Measurements from ENCODE around the gene TRIM7.
"Not testable (repeated sequence)": the region's sequence is repeated elsewhere in the genome, so short reads cannot be mapped to it uniquely, and the experiment has no call there.

The TRIM7 gene

DNA sequence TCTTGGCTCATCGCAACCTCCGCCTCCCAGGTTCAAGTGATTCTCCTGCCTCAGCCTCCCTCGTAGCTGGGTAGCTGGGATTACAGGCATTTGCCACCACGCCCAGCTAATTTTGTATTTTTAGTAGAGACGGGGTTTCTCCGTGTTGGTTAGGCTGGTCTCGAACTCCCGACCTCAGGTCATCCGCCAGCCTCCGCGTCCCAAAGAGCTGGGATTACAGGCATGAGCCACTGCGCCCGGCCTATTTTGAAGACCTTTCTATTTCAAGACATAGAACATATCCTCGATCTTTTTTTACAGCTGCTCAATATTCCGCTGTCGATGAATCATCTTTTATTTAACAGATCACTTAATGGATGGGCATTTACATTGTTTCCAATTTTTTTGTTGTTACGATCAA, 5.7 kb upstream of the TRIM7 start:
- not testable (repeated sequence) for DNase-seq

DNA sequence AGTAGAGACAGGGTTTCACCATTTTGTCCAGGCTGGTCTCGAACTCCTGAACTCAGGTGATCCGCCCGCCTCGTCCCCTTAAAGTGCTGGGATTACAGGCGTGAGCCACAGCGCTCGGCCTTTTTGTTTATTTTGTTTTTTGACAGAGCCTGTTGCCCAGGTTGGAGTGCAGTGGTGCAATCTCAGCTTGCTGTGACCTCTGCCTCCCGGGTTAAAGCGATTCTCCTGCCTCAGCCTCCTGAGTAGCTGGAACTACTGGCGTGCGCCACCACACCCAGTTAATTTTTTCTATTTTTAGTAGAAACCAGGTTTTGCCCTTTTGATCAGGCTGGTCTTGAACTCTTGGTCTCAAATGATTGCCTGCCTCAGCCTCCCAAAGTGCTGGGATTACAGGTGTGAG, 5.2 kb upstream of the TRIM7 start:
- not testable (repeated sequence) for DNase-seq

DNA sequence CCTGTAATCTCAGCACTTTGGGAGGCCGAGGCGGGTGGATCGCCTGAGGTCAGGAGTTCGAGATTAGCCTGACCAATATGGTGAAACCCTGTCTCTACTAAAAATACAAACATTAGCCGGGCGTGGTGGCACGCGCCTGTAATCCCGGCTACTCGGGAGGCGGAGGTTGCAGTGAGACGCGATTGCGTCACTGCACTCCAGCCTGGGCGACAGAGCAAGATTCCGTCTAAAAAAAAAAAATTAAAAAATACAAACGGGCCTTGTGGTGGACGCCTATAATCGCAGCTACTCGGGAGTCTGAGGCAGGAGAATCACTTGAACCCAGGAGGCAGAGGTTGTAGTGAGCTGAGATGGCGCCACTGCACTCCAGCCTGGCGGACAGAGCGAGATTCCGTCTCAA, 4.0 kb upstream of the TRIM7 start:
- not testable (repeated sequence) for DNase-seq

DNA sequence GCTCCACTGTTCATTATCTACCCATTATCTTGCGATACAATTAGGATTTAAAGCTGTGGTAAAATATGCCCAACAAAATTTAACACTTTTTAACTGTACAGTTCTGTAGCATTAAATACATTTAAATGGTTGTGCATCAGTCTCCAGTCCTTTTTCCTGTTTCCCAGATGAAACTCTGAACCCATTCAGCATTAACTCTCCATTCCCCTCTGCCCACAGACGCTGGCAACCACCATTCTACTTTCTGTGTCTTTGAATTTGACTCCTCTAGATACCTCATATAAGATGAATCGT, 2.9 kb upstream of the TRIM7 start:
- no peak for DNase-seq

DNA sequence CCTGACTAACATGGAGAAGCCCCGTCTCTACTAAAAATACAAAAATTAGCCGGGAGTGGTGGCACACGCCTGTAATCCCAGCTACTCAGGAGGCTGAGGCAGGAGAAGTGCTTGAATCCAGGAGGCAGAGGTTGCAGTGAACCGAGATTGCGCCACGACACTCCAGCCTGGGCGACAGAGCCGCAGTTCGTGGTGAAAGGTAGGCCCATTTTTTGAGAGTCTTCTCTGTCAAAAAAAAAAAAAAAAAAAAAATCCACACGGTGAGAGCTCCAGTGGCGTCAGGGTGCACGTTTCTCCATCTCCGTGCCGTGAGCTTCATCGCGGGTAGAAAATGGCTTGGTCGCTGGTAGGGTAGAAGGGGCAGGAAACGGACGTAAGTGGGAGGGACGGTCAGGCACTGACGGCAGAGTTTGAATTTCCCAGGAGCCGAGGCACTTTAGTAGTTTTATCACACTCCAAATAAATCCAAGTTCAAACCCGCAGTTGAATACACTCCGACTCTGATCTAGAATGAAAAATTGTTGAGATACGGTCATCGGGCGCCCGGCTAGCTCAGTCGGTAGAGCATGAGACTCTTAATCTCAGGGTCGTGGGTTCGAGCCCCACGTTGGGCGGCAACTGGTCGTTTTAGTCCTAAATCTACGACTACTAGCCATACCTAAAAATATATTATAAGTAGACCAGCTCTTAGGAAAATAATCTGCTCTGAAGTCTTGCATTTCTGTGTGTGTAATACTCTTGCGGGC, 2.4 kb upstream of the TRIM7 start:
- DNase-seq = peak; percentile 89

DNA sequence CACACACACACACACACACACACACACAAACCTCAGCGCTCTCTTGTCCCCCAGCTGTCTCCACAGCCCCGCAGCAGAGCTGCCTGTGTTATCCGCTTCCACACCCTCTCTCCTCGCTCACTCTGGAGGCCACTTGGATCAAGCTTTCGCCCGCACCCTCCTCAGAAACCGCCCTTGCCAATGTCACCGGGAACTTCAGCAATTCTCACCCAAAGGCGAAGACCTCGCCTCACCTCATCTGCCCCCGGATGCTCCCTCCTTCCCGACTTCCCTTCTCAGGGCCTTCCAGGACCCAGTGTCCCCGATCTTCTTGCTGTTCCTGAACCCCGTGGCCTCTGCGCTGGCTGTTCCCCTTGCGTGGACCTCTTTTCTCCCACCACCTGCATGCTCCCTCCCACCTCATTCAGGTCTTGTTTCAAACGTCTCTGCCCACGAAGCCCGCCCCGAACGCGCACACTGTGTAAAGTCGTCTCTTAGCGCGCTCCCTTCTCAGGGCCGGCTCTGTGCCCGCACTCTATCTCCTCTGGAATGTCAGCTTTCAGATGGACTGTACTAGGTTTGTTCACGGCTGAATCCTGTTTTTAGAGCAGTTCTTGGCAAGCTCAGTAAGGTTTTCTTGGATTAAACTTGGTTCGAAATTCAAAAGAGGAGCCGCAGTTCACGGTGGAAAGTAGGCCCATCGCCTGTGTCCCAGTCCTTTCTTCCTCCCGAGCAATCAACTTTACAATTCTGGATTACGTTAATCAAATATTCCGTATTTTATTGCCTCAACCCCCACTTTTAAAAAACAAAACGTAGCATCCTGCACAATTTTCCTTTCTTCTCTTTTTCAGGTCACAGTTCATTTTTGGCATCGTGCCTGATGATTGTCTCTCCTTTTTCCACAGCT, 1.0 kb upstream of the TRIM7 start:
- DNase-seq = peak; percentile 27

DNA sequence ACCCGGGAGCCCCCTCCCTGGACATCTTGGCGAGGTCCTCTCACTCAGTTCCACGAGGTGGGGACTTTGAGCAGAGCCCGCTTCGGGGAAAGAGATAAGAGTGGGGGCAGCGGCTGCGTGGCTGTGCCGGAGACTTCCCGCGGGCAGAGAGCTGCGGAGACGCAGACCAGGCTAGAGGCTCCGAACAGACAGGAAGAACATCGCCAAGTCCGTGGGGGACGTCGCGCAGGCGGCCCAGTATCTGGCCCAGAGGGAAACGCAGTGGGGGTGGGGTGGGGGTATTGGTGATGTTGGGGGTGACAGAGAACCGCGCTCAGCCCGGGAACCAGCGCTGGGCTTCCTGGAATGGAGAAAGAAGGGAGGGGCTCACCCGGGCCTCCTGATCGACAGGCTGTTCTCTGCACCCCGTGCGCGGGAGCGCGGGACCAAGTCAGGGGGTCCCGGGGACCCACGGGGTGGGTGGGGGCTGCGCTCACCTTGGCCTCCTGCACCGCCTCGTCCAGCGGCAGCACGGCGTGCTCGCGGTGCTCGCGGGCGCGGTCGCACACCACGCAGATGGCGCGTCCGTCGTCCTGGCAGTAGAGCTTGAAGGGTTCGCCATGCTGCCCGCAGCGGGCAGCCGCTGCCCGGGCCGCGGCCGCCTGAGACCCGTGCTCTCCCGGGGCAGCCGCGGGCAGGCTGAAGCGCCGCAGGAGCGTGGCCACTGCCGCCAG, 727 bp downstream of the TRIM7 start:
- peak; percentile 29 for DNase-seq

DNA sequence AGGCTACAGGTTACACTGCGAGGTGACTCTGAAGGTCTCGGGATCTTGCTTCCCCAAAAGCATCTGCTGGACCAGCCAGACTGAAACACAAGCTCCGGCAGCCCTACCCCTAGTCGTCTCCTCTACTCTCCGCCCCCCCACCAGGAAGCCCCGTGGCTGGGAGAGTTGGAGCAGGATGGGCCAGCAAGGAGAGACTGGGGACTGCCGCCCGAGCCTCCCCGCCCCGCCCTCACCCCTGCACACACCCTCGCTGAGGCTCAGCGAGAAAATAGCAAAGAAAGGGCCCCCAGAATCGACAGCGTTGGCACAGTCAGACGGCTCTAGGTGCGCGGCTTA, 1.3 kb downstream of the TRIM7 start:
- DNase-seq = no peak

DNA sequence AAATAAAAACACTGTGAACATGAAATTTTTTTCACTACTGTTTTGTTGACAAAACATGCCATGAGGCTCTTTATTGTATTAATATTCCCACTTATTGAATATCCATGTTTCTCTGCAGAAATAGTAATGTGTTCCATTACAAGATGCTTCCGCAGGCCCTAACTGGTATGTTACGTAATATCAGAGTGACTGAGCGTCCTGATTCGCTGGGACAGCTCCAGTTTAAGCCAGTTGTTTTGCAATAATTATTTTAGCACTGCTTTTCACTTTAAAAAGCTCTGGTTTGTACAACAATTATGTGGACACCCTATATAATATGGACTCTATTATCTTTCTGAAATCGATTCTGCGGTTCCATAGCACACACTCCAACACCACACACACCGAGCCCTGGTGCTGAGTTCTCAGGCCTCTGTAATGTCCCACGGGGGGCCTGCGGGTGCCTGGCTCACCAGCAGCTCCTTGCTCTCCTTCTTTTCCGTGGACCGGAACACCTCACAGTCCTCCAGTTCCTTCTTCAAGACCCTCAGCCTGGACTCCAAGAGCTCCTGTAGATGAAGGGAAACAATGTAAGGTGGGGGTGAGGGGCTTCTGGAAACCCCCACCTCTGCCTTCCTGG, 1.8 kb downstream of the TRIM7 start:
- DNase-seq = no peak

DNA sequence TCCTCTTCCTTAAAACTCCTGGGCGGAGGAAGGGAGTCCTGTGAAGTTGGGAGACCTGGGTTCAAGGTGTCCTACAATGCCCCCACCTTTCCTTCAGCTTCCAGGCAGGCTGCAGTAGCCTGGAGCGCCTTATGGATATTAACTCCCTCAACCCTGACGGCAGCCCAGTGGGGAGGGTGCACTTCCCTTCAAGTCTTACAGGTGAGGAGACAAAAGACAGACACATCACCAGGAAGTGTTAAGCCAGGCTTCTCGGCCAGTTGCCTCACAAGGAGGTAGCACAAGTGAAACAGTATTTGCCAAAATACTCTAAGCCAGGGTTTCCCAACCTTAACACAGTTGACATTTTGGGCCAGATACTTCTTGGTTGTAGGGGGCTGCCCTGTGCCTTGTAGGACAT, 4.2 kb downstream of the TRIM7 start:
- no peak for DNase-seq

DNA sequence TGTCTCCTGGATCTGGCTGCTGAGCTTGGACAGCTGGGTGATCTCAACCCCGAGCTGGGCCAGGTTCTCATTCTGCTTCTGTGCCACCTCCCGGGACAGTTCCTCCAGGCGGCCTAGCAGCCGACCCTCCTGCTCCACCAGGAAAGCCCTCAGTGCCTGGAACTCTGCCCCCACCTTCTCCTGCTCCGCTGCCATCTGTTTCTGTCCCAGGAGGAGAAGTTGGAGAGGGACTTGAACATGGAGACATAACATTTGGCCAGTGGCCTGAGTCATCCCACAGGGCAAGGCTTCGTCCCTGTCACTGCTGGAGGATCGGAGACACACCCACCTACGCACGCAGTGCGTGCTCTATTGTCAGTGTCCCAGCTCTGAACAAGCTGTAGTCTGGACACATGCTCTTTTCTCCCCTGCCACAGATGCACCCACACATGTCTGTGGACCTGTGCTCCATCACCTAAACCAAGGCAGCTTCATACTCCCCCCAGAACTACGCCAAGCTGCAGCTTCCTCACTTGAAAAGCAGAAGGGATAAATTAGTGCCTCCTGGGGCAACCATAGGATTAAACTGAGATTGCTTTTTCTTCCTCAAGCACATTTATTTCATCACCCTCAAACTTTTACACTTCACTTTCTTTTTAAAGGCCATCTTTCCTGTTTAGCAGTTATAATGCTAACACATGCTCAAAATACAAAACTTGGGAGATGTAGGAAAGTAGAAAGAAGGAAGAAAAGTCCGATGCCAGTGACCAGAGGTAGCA, 4.9 kb downstream of the TRIM7 start:
- no peak for DNase-seq

DNA sequence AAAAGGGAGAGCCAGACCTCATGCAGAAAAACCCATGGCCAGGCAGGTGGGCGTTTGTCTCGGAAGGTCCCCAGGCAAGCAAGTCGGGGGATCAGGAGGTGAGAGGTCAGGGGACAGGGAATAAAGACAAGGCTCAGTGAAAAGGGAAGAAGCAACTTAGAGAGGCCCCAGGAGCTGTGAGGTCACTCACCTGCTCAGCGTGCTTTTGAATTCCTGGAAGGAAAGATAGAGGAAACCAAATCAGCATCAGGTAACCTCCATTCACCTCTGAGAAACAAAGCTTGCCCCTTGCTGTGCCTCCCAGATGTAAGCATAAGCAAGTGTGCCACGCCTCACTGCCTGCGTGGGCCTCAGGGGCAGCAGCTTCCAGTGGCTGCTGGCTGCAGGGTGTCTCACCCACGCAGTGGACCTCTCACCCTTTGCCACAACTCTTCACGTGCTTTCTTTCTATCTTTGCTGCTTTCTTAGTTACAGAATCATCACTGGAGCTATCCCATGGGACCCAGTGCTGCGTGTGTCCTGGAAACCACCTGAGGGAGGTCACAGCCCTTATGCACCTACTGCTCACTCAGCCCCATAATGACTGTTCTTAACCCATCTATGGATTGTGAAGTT, 6.0 kb downstream of the TRIM7 start:
- DNase-seq = no peak

DNA sequence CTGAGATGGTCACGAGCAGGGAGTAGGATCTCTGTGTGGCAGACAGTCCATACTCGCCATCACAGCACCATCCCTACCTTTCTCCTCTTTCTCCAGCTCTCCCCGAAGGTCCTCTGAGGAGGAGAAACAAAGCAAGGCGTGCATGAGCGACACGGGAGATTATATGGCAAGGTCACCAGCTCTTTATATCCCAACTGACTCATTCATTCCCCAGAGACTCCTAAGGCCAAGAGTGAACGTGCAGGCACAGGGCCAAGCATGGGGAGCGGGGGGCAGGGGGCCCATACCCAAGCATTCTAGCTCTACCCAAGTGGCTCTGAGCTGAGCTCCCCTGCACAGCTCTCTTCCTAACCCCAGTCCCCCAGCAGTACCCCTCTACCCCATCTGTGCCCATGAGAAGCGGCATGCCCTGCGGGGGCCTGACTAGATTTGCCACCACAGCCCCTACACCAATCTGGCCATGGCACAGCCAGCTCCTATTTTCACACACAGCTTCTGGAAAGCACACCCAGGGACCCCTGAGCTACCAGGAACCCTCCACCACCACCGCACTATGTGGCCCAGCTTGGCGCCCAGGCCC, 6.8 kb downstream of the TRIM7 start:
- no peak for DNase-seq

DNA sequence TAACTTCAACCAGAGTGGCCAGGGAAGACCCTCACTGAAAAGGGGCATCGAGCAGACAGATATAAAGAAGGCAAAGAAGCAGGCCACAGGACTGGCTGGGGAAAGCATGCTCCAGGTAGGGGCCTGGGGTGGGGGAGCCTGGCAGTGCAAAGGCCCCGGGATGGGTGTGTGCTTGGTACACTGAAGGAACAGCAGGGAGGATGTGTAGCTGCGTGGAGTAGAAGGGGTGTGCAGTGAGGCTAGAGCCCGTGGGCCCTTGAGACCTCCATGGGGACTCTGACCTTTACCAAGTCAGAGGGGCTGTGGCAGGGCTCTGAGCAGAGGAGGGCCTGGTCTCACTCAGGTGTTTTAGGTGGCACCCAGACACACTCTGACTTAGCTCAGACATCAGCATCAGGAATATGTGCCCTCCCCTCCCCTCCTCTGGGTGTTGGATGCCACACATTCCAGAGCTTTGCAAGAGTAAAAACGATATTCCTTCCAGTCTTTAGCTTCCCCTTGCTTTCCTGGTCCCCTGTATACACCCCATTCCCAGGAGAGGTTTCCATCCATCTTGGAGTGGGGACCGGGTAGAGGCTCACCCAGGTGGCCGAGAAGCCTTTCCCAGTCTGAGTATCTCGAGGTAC, 7.6 kb downstream of the TRIM7 start:
- no peak for DNase-seq

DNA sequence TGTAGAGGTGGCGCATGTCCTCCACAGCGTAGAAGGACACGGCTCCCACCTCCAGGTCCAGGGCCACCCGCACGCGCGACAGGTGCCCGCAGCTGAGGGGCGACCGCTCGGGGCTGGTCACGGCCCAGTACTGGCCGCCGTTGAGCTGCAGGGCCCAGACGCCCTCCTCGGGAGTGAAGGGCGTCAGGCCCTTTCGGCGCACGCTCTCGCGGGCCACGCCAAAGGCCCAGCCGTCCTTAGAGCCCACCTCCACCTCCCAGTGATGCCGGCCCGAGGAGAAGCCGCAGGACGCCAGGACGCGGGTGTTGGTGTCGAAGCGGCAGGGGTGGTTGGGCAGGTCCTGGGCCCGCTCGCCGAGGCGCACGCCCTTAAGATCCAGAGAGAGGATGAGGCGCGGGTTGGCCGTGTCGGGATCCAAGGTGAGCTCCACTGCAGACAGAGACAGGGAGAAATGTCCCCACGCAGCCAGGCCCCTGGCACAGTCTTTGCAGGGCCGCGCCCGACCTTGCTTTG, 9.7 kb downstream of the TRIM7 start:
- no peak for DNase-seq

DNA sequence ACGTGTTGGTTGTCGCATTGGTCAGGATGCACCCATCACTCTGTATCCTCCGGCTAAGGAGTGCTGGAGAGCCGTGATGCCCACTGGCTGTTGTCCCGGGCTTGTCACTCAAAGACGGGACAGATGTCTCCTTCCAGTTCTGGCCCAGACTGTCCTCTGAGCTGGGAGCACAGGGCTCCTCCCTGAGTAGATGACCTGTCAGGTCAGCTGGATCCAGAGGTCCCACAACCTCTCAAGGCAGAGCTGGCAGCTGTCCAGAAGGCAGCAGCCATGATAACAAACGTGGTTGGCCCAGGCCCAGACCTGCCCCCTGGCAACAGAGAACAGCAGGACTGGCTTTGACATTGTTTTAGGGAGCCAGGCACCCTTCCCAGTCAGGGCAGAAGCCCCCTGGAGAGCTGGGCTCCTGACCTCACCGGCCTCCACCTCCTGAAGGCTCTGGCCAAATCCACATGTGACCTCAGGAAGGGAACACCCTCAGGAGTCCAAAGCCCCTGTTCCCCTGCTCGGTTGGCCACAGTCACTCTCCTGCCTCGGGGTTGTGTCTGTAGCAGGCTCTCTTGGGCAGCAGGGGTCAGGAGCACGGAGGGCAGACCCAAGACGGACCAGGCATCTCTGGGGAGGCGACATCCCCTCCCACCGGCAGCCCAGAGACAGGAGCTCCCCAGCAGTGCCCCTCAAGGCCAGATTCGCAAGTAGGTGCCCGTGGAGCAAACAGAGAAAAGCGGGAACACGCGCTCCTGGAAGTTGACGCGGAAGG, 10.3 kb downstream of the TRIM7 start:
- DNase-seq = no peak

DNA sequence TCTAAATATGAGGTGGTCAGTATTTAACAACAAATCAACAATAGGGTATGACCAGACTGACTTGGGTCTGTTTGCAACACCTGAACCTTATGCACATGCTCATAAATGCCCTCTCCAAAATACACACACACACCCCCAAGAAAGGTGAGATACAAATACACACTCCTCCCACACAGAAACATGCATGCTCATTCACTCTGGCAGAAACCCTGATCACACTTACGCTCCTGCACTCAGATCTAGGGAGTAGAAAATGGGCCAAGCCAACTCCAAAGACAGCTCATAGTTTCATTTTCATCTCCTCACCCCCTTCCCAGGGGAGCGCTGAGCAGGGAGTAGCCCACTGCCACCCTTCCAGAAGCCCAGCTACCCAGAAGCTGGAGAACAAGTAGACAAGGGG, 11.3 kb downstream of the TRIM7 start:
- DNase-seq = no peak

DNA sequence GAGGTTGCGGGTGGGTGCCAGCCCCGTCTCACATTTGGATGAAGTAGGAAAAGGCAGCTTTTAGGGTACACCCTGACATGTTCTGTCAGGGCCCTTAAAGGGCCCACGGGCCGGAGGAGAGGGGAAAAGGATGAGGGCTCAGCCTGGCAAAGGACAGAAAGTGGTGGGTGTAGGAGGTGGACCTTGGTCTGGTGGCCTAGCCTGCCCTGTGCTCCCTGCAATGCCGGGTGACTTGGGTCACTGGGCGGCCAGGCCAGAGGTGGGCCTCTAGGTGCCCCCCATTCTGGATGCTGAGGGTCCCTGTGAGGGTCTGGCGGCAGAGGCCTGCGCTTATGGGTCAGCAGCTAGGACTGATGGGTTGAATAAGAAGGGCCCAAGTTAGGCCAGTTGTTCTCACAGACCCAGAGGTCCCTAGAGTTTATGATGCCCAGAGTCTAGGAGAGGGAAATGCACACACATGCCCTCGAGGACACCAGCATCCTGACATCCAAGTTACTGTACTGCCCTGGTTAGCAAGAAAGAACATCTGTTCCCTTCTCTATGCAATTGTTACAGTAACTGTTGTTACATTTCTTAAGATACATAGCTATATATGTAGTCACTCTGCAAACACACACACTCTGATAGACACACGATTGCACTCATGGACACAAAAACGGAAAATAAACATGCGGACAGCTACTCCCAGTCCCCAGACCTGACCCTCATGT, 12.5 kb downstream of the TRIM7 start:
- DNase-seq = no peak

DNA sequence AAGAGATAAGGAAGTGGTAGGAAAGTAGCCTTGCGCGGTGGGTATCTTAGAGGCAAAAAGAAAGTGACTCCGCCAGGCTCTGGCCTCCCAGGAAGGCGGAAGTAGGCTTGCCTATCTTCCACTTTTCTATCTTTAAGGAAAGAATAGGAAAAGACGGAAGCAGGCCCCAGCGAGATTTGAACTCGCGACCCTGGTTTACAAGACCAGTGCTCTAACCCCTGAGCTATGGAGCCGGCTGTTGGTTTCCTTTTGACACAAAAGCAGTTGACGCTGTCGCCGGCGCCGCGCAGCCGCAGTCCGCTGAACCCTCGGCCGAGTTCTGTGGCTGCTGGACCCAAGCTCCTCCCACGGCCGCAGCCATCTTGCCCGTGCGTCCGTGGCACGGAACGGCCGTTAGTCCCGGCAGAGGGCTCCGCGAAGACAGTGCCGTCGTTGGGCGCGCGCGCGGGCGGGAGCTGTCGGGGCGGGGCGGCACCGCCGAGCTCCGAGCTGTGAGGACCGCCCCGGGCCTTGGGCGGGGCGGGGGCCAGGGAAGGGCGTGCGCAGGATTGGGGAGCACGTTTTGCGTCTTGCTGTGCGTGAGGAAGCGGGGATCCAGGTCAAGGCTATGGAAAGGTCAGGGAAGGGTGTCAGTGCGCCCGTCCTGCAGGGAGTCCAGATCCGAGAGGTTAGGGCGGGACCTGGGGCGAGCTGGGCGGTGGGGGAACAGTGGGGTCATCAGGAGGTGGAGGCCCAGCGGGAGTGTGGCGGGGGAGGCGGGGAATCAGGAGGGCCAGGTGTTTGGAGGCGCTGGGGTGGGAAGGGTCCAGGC, 13.3 kb downstream of the TRIM7 start:
- DNase-seq = peak; percentile 98
